ENCODE measurements around the gene PCDHGA9. TPM values are rescaled to one million over a fixed set of nuclear protein-coding genes. Genes with fewer than 3 reads are reported as not detected.

Gene PCDHGA9
- total and polyA plus RNA-seq, 9 of the 15 experiments (the other 6 are each of a cell fraction or from before 2014, with no cell fraction given), result 0.03 to 0.18 (median 0.11) TPM; not detected in 2

DNA sequence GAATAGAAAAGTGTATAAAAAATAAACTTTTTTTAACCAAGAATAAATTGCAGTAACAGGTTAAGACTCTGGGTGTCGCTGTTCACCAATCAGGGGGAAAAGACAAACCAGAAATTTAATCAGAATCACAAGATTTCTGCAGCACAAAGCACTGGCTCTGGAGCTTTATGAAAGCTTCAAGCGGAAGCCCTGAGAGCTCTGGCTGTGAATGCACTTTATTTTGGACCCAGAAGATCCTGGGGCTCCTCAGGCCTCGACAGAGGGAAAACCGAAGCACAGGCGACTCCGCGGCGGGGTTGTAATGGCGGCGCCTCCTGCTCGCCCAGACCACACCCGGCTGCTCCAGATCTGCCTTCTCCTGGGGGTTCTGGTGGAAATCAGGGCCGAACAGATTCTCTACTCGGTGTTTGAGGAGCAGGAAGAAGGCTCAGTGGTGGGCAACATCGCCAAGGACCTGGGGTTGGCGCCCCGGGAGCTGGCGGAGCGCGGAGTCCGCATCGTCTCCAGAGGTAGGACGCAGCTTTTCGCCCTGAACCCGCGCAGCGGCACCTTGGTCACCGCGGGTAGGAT, 47.6 kb upstream of the PCDHGA9 start, which contains the start of gene PCDHGA4 (continued):
- no peak for TF ChIP-seq KLF1 (tag; IDR thresholded peaks at IDR 0.05)
- TF ChIP-seq FOXK1 (CRISPR knock-in tag; IDR thresholded peaks at IDR 0.05; ENCODE audit: borderline replicate concordance), result no peak
- TF ChIP-seq RBFOX2 (IDR thresholded peaks at IDR 0.05; ENCODE audit: low read depth, low read length), result 0 out of 2 replicates have a peak, but pooled peaks have one; percentile 19
- no peak for TF ChIP-seq EWSR1 (IDR thresholded peaks at IDR 0.05; ENCODE audit: borderline replicate concordance, low read depth, partially characterized antibody)
- TF ChIP-seq NFRKB (IDR thresholded peaks at IDR 0.05; ENCODE audit: low read depth), result no peak
- TF ChIP-seq HDAC8 (tag; IDR thresholded peaks at IDR 0.05), result no peak
- no peak for TF ChIP-seq ZZZ3 (IDR thresholded peaks at IDR 0.05)
- TF ChIP-seq MECOM (CRISPR knock-in tag; IDR thresholded peaks at IDR 0.05), result no peak
- TF ChIP-seq NFE2L1 (tag; IDR thresholded peaks at IDR 0.05; ENCODE audit: borderline replicate concordance, low read depth), result no peak
- TF ChIP-seq ZFPM2 (CRISPR knock-in tag; IDR thresholded peaks at IDR 0.05), result no peak
- TF ChIP-seq CHD1 (IDR thresholded peaks at IDR 0.05; ENCODE audit: low read length), result no peak
- TF ChIP-seq HNRNPLL (IDR thresholded peaks at IDR 0.05; ENCODE audit: low read depth, low read length, poor library complexity, severe bottlenecking), result no peak
- TF ChIP-seq ETV5 (CRISPR knock-in tag; IDR thresholded peaks at IDR 0.05; ENCODE audit: low read depth), result no peak
- TF ChIP-seq, protein P1, sequence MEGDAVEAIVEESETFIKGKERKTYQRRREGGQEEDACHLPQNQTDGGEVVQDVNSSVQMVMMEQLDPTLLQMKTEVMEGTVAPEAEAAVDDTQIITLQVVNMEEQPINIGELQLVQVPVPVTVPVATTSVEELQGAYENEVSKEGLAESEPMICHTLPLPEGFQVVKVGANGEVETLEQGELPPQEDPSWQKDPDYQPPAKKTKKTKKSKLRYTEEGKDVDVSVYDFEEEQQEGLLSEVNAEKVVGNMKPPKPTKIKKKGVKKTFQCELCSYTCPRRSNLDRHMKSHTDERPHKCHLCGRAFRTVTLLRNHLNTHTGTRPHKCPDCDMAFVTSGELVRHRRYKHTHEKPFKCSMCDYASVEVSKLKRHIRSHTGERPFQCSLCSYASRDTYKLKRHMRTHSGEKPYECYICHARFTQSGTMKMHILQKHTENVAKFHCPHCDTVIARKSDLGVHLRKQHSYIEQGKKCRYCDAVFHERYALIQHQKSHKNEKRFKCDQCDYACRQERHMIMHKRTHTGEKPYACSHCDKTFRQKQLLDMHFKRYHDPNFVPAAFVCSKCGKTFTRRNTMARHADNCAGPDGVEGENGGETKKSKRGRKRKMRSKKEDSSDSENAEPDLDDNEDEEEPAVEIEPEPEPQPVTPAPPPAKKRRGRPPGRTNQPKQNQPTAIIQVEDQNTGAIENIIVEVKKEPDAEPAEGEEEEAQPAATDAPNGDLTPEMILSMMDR (IDR thresholded peaks at IDR 0.05 in 2 of 3, conservative IDR thresholded peaks at IDR 0.05 in 1 of 3; ENCODE audit: insufficient read depth in 2 of 3, low read depth in 1 of 3, low read length in 3 of 3), result peak; percentile 47 to 69 (median 64); a peak in 4 of 6 replicates
- no peak for TF ChIP-seq CBFA2T3 (IDR thresholded peaks at IDR 0.05)
- TF ChIP-seq ZNF347 (CRISPR knock-in tag; IDR thresholded peaks at IDR 0.05; ENCODE audit: low read depth), result no peak
- TF ChIP-seq YY1 (IDR thresholded peaks at IDR 0.05; ENCODE audit: borderline replicate concordance in 1 of 3, control insufficient read depth in 1 of 3, extremely low read depth in 1 of 3, insufficient read depth in 3 of 3, insufficient read length in 1 of 3, insufficient replicate concordance in 2 of 3, low read depth in 1 of 3, low read length in 2 of 3), result peak in 2 of 3 experiments; percentile 20 to 64
- TF ChIP-seq EP300 (IDR thresholded peaks at IDR 0.05; ENCODE audit: low read length), result no peak
- no peak for TF ChIP-seq CBX1 (IDR thresholded peaks at IDR 0.05; ENCODE audit: low read depth)
- TF ChIP-seq ELF2 (CRISPR knock-in tag; IDR thresholded peaks at IDR 0.05), result no peak
- TF ChIP-seq, protein P2, sequence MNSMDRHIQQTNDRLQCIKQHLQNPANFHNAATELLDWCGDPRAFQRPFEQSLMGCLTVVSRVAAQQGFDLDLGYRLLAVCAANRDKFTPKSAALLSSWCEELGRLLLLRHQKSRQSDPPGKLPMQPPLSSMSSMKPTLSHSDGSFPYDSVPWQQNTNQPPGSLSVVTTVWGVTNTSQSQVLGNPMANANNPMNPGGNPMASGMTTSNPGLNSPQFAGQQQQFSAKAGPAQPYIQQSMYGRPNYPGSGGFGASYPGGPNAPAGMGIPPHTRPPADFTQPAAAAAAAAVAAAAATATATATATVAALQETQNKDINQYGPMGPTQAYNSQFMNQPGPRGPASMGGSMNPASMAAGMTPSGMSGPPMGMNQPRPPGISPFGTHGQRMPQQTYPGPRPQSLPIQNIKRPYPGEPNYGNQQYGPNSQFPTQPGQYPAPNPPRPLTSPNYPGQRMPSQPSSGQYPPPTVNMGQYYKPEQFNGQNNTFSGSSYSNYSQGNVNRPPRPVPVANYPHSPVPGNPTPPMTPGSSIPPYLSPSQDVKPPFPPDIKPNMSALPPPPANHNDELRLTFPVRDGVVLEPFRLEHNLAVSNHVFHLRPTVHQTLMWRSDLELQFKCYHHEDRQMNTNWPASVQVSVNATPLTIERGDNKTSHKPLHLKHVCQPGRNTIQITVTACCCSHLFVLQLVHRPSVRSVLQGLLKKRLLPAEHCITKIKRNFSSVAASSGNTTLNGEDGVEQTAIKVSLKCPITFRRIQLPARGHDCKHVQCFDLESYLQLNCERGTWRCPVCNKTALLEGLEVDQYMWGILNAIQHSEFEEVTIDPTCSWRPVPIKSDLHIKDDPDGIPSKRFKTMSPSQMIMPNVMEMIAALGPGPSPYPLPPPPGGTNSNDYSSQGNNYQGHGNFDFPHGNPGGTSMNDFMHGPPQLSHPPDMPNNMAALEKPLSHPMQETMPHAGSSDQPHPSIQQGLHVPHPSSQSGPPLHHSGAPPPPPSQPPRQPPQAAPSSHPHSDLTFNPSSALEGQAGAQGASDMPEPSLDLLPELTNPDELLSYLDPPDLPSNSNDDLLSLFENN (IDR thresholded peaks at IDR 0.05; ENCODE audit: low read depth in 2 of 2, low read length in 2 of 2), result no peak
- no peak for TF ChIP-seq ZBTB1 (CRISPR knock-in tag; IDR thresholded peaks at IDR 0.05; ENCODE audit: borderline replicate concordance, low read depth)
- TF ChIP-seq TAF15 (IDR thresholded peaks at IDR 0.05; ENCODE audit: low read depth, low read length), result no peak
- TF ChIP-seq PHF8 (IDR thresholded peaks at IDR 0.05; ENCODE audit: borderline replicate concordance, low read length), result peak; percentile 13; the same call in 1 of the 2 replicates
